ENCODE measurements around the gene MRPL16. TPM values are rescaled to one million over a fixed set of nuclear protein-coding genes. Genes with fewer than 3 reads are reported as not detected.

The MRPL16 gene
- total RNA-seq, 1 experiment from 2014 or later: 78.9 TPM

- Mint-ChIP-seq H3K4me1 (peaks cover 31% of the 10 kb centered on the region), H3K9me3 (no peaks in the 10 kb centered on the region), H3K27ac (peak overlapping the region; percentile 57; the same call in 1 of the 2 replicates), H3K27me3 (ENCODE audit: low read depth) (peaks cover 6% of the 10 kb centered on the region; the same call in 1 of the 2 replicates), H3K4me3 (peak overlapping the region; percentile 92), H3K36me3 (peaks cover 9% of the 10 kb centered on the region; the same call in 1 of the 2 replicates)
- CTCF ChIA-PET: interaction anchor here (1.2 to 3.7 kb wide), 5 partner anchors 10 to 162 kb away, joined by 5 to 32 read pairs (median 6); no protein-coding TSS in a partner anchor
- POLR2A ChIA-PET: interaction anchor here (2.3 kb wide), 1 partner anchor 88 kb away, joined by 13 read pairs; the partner anchor contains the start of gene PATL1
- peak; percentile 54; the same call in 1 of the 2 replicates for TF ChIP-seq PRDM15 (CRISPR knock-in tag; IDR thresholded peaks at IDR 0.05)
- no peak for TF ChIP-seq ZNF138 (CRISPR knock-in tag; conservative IDR thresholded peaks at IDR 0.05)
- no peak for TF ChIP-seq STAT6 (CRISPR knock-in tag; conservative IDR thresholded peaks at IDR 0.05; ENCODE audit: low read depth)
- TF ChIP-seq FOXP1 (CRISPR knock-in tag; IDR thresholded peaks at IDR 0.05; ENCODE audit: borderline replicate concordance): no peak
- TF ChIP-seq ZNF281 (CRISPR knock-in tag; IDR thresholded peaks at IDR 0.05): no peak
- no peak for DNase-seq (ENCODE audit: low spot score)
- ATAC-seq: no peak
Measured at GRCh38 chr11:59756558-59756840, 54.1 kb downstream of the MRPL16 start.

Other genes with a start within 250 kb of the MRPL16 start
- gene OSBP, start 195.0 kb downstream of the MRPL16 start, total RNA-seq (2021): 38.3 to 45.4 TPM (median 38.8 TPM) in 3 replicates
- 27.6 to 30.5 TPM (median 29.9 TPM) in 3 replicates for gene PATL1, start 141.7 kb downstream of the MRPL16 start, total RNA-seq (2021)
- not detected in 3 replicates for gene OR10V1, start 96.9 kb downstream of the MRPL16 start, total RNA-seq (2021)
- gene STX3, start 55.4 kb downstream of the MRPL16 start, total RNA-seq (2021): 52.7 to 55.6 TPM (median 53.7 TPM) in 3 replicates
- gene CBLIF, start 34.7 kb upstream of the MRPL16 start, total RNA-seq (2021): not detected in 3 replicates
- gene TCN1, start 55.7 kb upstream of the MRPL16 start, total RNA-seq (2021): not detected in 3 replicates
- gene OOSP3, start 68.0 kb upstream of the MRPL16 start, total RNA-seq (2021): not detected in 3 replicates
- not detected in 3 replicates for gene OOSP1, start 127.7 kb upstream of the MRPL16 start, total RNA-seq (2021)
- gene OOSP4A, start 153.3 kb upstream of the MRPL16 start, total RNA-seq (2021): not detected in 3 replicates
- gene OOSP4B, start 206.4 kb upstream of the MRPL16 start, total RNA-seq (2021): not detected in 3 replicates
- not detected in 3 replicates for gene OOSP2, start 229.6 kb upstream of the MRPL16 start, total RNA-seq (2021)
- not detected in 3 replicates for gene MS4A3, start 245.9 kb upstream of the MRPL16 start, total RNA-seq (2021)